ENCODE data around the gene SRL. TPM values are rescaled to one million over a fixed set of nuclear protein-coding genes. Genes with fewer than 3 reads are reported as not detected.

Gene SRL
- polyA plus RNA-seq, 1 of the 3 experiments (the other 2 are of a cell fraction): not detected

DNA sequence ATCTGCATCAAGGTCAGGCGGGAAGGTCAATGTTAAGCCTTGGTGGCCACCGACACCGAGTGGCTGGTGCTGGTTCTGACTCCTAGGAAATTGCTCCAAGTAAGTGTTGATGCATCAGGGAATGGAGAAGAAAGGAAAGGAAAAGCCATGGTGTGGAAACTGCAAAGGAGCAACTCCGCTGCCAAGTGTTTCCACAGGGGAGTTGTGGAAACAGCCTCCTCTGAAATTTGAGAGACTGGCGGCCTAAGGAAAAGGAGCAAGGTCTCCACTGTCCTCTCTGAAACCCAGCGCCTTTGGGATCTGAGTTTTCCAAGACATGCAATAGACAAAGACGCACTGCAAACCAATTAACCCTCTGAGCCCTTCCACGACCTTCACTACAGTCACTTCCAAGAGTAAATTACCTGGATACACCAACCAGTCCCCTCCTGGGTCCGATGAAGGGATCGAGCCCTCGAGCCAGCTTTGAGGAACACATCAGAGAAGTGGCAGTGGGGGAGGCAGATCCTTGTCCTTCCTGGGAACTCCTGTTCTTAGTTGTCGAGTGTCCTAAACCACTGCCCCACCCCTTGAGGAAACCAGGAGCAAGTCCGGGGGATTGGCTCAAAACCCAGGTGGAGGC, 51.1 kb downstream of the SRL start:
- TF ChIP-seq EZH2phosphoT487 (IDR thresholded peaks at IDR 0.05; ENCODE audit: borderline replicate concordance, low read depth) (no peak), CHD2 (IDR thresholded peaks at IDR 0.05; ENCODE audit: low read length, partially characterized antibody) (no peak), SIN3A (IDR thresholded peaks at IDR 0.05; ENCODE audit: borderline replicate concordance, low read depth, low read length) (no peak), RCOR1 (IDR thresholded peaks at IDR 0.05; ENCODE audit: low read length) (no peak), TCF12 (IDR thresholded peaks at IDR 0.05) (no peak), POLR2AphosphoS5 (IDR thresholded peaks at IDR 0.05; ENCODE audit: low read depth, low read length) (no peak), SMC3 (IDR thresholded peaks at IDR 0.05; ENCODE audit: low read depth, low read length) (no peak), FOSL2 (IDR thresholded peaks at IDR 0.05; ENCODE audit: borderline replicate concordance, low read depth) (no peak), MXI1 (IDR thresholded peaks at IDR 0.05; ENCODE audit: low read depth, low read length) (no peak), FOXJ3 (CRISPR knock-in tag; IDR thresholded peaks at IDR 0.05) (no peak), JUND (IDR thresholded peaks at IDR 0.05) (no peak), NRF1 (IDR thresholded peaks at IDR 0.05; ENCODE audit: low read depth, low read length) (no peak), ELF1 (IDR thresholded peaks at IDR 0.05) (no peak), RAD21 (IDR thresholded peaks at IDR 0.05; ENCODE audit: low read length) (no peak)
- TF ChIP-seq, protein P1, sequence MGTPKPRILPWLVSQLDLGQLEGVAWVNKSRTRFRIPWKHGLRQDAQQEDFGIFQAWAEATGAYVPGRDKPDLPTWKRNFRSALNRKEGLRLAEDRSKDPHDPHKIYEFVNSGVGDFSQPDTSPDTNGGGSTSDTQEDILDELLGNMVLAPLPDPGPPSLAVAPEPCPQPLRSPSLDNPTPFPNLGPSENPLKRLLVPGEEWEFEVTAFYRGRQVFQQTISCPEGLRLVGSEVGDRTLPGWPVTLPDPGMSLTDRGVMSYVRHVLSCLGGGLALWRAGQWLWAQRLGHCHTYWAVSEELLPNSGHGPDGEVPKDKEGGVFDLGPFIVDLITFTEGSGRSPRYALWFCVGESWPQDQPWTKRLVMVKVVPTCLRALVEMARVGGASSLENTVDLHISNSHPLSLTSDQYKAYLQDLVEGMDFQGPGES (IDR thresholded peaks at IDR 0.05; ENCODE audit: low read depth, low read length): no peak
- TF ChIP-seq, protein P2, sequence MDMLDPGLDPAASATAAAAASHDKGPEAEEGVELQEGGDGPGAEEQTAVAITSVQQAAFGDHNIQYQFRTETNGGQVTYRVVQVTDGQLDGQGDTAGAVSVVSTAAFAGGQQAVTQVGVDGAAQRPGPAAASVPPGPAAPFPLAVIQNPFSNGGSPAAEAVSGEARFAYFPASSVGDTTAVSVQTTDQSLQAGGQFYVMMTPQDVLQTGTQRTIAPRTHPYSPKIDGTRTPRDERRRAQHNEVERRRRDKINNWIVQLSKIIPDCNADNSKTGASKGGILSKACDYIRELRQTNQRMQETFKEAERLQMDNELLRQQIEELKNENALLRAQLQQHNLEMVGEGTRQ (IDR thresholded peaks at IDR 0.05; ENCODE audit: borderline replicate concordance, low read depth, low read length): no peak
- TF ChIP-seq, protein P3, sequence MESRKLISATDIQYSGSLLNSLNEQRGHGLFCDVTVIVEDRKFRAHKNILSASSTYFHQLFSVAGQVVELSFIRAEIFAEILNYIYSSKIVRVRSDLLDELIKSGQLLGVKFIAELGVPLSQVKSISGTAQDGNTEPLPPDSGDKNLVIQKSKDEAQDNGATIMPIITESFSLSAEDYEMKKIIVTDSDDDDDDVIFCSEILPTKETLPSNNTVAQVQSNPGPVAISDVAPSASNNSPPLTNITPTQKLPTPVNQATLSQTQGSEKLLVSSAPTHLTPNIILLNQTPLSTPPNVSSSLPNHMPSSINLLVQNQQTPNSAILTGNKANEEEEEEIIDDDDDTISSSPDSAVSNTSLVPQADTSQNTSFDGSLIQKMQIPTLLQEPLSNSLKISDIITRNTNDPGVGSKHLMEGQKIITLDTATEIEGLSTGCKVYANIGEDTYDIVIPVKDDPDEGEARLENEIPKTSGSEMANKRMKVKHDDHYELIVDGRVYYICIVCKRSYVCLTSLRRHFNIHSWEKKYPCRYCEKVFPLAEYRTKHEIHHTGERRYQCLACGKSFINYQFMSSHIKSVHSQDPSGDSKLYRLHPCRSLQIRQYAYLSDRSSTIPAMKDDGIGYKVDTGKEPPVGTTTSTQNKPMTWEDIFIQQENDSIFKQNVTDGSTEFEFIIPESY (IDR thresholded peaks at IDR 0.05; ENCODE audit: borderline replicate concordance, low read depth): no peak
- H3K27me3 ChIP-seq (ENCODE audit: insufficient read depth): no peaks in the 10 kb centered on the region
- ChIA-PET CTCF (interaction anchor here (1.3 kb wide), 1 partner anchor 208 kb away, joined by 4 read pairs; no protein-coding TSS in a partner anchor), POLR2A (no interaction called here)
- H4K20me1 ChIP-seq (ENCODE audit: insufficient read depth): no peaks in the 10 kb centered on the region
- H3K9ac ChIP-seq: no peak overlapping the region
- no peaks in the 10 kb centered on the region for H3K79me2 ChIP-seq (ENCODE audit: insufficient read depth)
- H3F3A ChIP-seq (replicated peaks; ENCODE audit: insufficient read depth): no peaks in the 10 kb centered on the region
- H2AFZ ChIP-seq (ENCODE audit: low read depth): no peak overlapping the region
- no peak overlapping the region for H3K27ac ChIP-seq (ENCODE audit: low read depth in 2 of 2, low read length in 1 of 2)
- H3K36me3 ChIP-seq (replicated peaks in 1 of 2; ENCODE audit: control insufficient read depth in 1 of 2, insufficient read depth in 2 of 2, low read length in 1 of 2): no peaks in the 10 kb centered on the region
- H3K9me2 ChIP-seq: no peaks in the 10 kb centered on the region
- WGBS (ENCODE audit: low lambda C conversion rate): 75% methylated on average over 12 of the region's 13 CpGs
- H3K9me3 ChIP-seq: no peaks in the 10 kb centered on the region
- no peak overlapping the region for H3K4me2 ChIP-seq
- no peaks in the 10 kb centered on the region for H3K4me1 ChIP-seq (ENCODE audit: control insufficient read depth in 1 of 2, insufficient read depth in 2 of 2, low read depth in 1 of 2, low read length in 1 of 2)
- no peak overlapping the region for H3K4me3 ChIP-seq (ENCODE audit: low read depth in 2 of 2, low read length in 1 of 2)
- DNase-seq: no peak
